DOHH2 (cell line): ENCODE results near the gene LCN2.

Source experiments
- H3F3A ChIP-seq: fragments of 200-600 bp; sonication (generic), shearing (Covaris generic); 2 replicates; pipeline ENCODE4 v1.6.0; 2016; ENCODE audit warnings: antibody characterized with exemption, mild to moderate bottlenecking; ENCODE audit not compliant: control insufficient read depth, insufficient read depth
- H3K27ac ChIP-seq: fragments of 200-600 bp; sonication (generic); 2 replicates; pipeline ENCODE4 v1.5.1; 2014; ENCODE audit warnings: low read depth, mild to moderate bottlenecking, low read length, moderate library complexity
- H3K27me3 ChIP-seq: fragments of 200-600 bp; sonication (generic); 2 replicates; pipeline ENCODE4 v1.6.1; 2014; ENCODE audit warnings: mild to moderate bottlenecking, low read length, mixed read lengths; ENCODE audit not compliant: control insufficient read depth
- H3K36me3 ChIP-seq: fragments of 200-600 bp; sonication (generic); 2 replicates; pipeline ENCODE4 v1.6.1; 2014; ENCODE audit warnings: mild to moderate bottlenecking, low read length, moderate library complexity, mixed read lengths; ENCODE audit not compliant: control insufficient read depth
- H3K4me1 ChIP-seq: fragments of 200-600 bp; sonication (generic); 2 replicates; pipeline ENCODE4 v1.6.1; 2014; ENCODE audit warnings: mild to moderate bottlenecking, low read length, mixed read lengths; ENCODE audit not compliant: control insufficient read depth
- H3K4me2 ChIP-seq: fragments of 200-600 bp; sonication (generic); 2 replicates; pipeline ENCODE4 v1.6.0; 2014; ENCODE audit warnings: mild to moderate bottlenecking, low read length, moderate library complexity
- H3K4me3 ChIP-seq: fragments of 200-600 bp; sonication (generic); 2 replicates; pipeline ENCODE4 v1.5.1; 2014; ENCODE audit warnings: mild to moderate bottlenecking, low read length, mixed read lengths
- H3K79me2 ChIP-seq: fragments of 200-600 bp; sonication (generic); 2 replicates; pipeline ENCODE4 v1.6.1; 2014; ENCODE audit warnings: mild to moderate bottlenecking, low read length, mixed read lengths; ENCODE audit not compliant: control insufficient read depth
- H3K9me2 ChIP-seq: fragments of 200-600 bp; sonication (generic); replicated peaks from 2 replicates; pipeline ENCODE4 v1.6.1; 2014; ENCODE audit warnings: mild to moderate bottlenecking, low read length, mixed read lengths; ENCODE audit not compliant: control insufficient read depth
- H3K9me3 ChIP-seq: fragments of 200-600 bp; sonication (generic); 2 replicates; pipeline ENCODE4 v1.6.1; 2014; ENCODE audit warnings: antibody characterized with exemption, low read length, mixed read lengths; ENCODE audit not compliant: control insufficient read depth, insufficient read depth
- H4K20me1 ChIP-seq: fragments of 200-600 bp; sonication (generic); 2 replicates; pipeline ENCODE4 v1.6.0; 2014; ENCODE audit warnings: low read depth, mild to moderate bottlenecking, antibody characterized with exemption, low read length, moderate library complexity; ENCODE audit not compliant: control insufficient read depth, insufficient read depth
- EZH2phosphoT487 ChIP-seq: fragments of 200-600 bp; sonication (generic); IDR thresholded peaks from 2 replicates; pipeline ENCODE4 v1.6.1; 2017; ENCODE audit warnings: borderline replicate concordance, mild to moderate bottlenecking, antibody characterized with exemption, low read length, moderate library complexity, mixed read lengths
- TF ChIP-seq, protein P1 (sequence below): fragments of 200-600 bp; sonication (generic); IDR thresholded peaks from one replicate; pipeline ENCODE4 v1.5.1; 2014; ENCODE audit warnings: antibody characterized with exemption, mild to moderate bottlenecking, low read depth, low read length; ENCODE audit not compliant: poor library complexity, severe bottlenecking

The LCN2 gene

DNA sequence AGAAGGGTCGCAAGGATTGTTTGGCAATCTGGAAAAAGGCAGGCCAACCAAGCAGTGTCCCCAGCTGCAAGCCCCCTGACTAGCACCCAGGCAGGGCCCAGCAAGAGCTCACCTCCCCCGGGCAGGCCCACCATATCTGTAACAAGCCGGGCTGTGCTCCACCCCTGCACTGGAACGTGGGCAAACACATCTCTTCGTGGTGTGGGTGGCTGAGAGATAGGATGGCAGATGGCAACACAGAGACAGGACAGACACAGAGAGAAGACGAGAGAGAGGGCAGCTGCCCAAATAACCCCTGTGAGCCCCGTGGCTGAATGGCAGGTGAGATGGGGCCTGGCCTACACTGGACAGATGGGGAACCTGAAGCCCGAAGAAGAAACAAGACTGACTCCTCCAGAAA lies 20.2 kb downstream of the LCN2 start:
- Histone ChIP-seq H3K36me3 (peaks cover 35% of the 10 kb centered on the region), H3K9me2 (no peaks in the 10 kb centered on the region), H3K27me3 (no peaks in the 10 kb centered on the region), H3K4me1 (peaks cover 5% of the 10 kb centered on the region), H3K27ac (no peak overlapping the region), H3K4me3 (no peak overlapping the region), H3K9me3 (no peaks in the 10 kb centered on the region), H4K20me1 (no peaks in the 10 kb centered on the region), H3K79me2 (no peaks in the 10 kb centered on the region), H3K4me2 (no peak overlapping the region), H3F3A (no peaks in the 10 kb centered on the region)
- TF ChIP-seq EZH2phosphoT487 = no peak
- TF ChIP-seq, protein P1, sequence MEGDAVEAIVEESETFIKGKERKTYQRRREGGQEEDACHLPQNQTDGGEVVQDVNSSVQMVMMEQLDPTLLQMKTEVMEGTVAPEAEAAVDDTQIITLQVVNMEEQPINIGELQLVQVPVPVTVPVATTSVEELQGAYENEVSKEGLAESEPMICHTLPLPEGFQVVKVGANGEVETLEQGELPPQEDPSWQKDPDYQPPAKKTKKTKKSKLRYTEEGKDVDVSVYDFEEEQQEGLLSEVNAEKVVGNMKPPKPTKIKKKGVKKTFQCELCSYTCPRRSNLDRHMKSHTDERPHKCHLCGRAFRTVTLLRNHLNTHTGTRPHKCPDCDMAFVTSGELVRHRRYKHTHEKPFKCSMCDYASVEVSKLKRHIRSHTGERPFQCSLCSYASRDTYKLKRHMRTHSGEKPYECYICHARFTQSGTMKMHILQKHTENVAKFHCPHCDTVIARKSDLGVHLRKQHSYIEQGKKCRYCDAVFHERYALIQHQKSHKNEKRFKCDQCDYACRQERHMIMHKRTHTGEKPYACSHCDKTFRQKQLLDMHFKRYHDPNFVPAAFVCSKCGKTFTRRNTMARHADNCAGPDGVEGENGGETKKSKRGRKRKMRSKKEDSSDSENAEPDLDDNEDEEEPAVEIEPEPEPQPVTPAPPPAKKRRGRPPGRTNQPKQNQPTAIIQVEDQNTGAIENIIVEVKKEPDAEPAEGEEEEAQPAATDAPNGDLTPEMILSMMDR = no peak

DNA sequence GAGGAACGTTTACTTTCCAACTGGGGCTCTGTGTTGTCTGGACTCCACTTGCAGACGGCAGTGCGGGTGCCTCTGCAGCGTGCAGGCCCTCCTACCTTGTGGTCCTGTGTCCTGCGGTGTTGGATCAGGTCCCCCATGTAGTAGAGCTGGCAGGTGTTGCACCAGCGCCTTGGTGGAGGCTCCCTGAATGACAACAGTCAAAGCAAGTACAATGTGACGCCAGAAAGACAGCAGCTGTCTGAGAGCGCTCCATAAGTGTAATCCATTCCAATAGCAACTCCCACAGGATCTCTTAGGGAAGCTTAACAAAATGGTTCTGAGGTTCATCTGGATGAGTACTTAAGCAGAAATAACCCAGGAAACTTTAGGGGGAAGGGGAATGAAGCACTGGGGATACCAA lies 20.7 kb downstream of the LCN2 start:
- no peaks in the 10 kb centered on the region for H3K27me3 ChIP-seq
- no peak overlapping the region for H3K4me3 ChIP-seq
- H3K9me2 ChIP-seq = no peaks in the 10 kb centered on the region
- H3F3A ChIP-seq = no peaks in the 10 kb centered on the region
- H3K9me3 ChIP-seq = no peaks in the 10 kb centered on the region
- no peaks in the 10 kb centered on the region for H4K20me1 ChIP-seq
- H3K27ac ChIP-seq = no peak overlapping the region
- peaks cover 36% of the 10 kb centered on the region for H3K36me3 ChIP-seq
- H3K4me2 ChIP-seq = no peak overlapping the region
- peaks cover 5% of the 10 kb centered on the region for H3K4me1 ChIP-seq
- no peaks in the 10 kb centered on the region for H3K79me2 ChIP-seq
- TF ChIP-seq, protein P1 = no peak
- no peak for TF ChIP-seq EZH2phosphoT487

DNA sequence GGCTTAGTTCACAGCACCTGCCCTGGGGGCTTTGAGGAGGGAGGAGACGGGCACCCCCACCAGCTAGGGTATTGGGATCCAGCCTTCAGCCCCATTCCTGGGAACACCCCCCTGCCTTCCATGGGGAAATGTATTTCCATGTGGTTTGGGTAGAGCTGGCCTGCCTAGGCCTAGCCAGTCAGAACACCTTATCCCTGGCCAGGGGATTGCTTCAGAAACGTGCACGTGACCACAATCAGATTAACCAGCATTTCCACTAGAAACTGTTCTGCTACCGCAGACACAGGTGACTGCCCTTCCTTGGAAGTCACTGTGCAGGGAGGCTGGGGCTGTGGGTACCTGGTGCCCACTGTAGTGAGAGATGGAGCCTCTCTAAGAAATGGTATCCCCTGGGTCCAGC lies 24.8 kb downstream of the LCN2 start:
- H3K9me2 ChIP-seq = no peaks in the 10 kb centered on the region
- H3F3A ChIP-seq = no peaks in the 10 kb centered on the region
- H3K4me1 ChIP-seq = peaks cover 5% of the 10 kb centered on the region
- no peak for TF ChIP-seq EZH2phosphoT487
- TF ChIP-seq, protein P1 = no peak
- no peak overlapping the region for H3K4me3 ChIP-seq
- peaks cover 48% of the 10 kb centered on the region for H3K36me3 ChIP-seq
- no peaks in the 10 kb centered on the region for H3K79me2 ChIP-seq
- H3K9me3 ChIP-seq = peaks cover 3% of the 10 kb centered on the region; the same call in 1 of the 2 replicates
- H3K27ac ChIP-seq = no peak overlapping the region
- H3K4me2 ChIP-seq = no peak overlapping the region
- no peaks in the 10 kb centered on the region for H3K27me3 ChIP-seq
- no peaks in the 10 kb centered on the region for H4K20me1 ChIP-seq

DNA sequence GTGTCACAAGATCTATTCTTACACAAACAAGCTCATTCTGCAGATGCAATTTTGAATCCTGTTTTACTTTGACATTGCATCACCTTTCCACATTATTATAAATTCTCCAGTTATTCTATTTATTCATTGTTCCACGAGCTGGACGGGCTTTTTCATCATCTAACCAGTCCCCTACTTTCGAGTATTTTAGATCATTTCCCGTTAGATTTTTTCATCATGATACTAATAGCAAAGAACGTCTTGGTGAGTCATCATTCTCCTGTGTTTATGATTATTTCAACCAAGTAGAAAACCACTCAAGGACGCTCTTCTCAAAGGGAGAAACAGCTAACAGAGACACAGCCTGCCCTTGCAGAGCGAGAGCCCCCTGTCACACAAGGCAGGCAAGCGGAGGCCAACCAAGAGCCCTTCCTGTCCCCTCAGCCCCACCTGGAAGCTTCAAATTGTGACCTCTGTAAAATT lies 25.9 kb downstream of the LCN2 start:
- H3K36me3 ChIP-seq = peaks cover 48% of the 10 kb centered on the region

More for the DNA sequence above, 25.9 kb downstream of the LCN2 start:
- no peak for TF ChIP-seq EZH2phosphoT487
- TF ChIP-seq, protein P1 = no peak
- Histone ChIP-seq H3K79me2 (no peaks in the 10 kb centered on the region), H3K4me3 (no peak overlapping the region), H4K20me1 (no peaks in the 10 kb centered on the region), H3K9me2 (no peaks in the 10 kb centered on the region), H3K9me3 (peaks cover 11% of the 10 kb centered on the region; the same call in 1 of the 2 replicates), H3K4me1 (peaks cover 5% of the 10 kb centered on the region), H3K27ac (no peak overlapping the region), H3K27me3 (no peaks in the 10 kb centered on the region), H3F3A (no peaks in the 10 kb centered on the region), H3K4me2 (no peak overlapping the region)
